AG09319 (cell line): ENCODE measurements around the gene DDX4.
"Not testable (repeated sequence)": the region's sequence is repeated elsewhere in the genome, so short reads cannot be mapped to it uniquely, and the experiment has no call there.

Source experiments
- DNase-seq: peaks from one replicate; pipeline ENCODE4 v3.0.0-alpha.2; 2010; ENCODE audit warnings: low read depth; ENCODE audit errors: extremely low read depth
- CTCF ChIP-seq: IDR thresholded peaks from 2 replicates; pipeline ENCODE4 v1.5.1; 2011; ENCODE audit warnings: low read depth, mild to moderate bottlenecking, inconsistent platforms, low read length, moderate library complexity

DDX4 gene

GRCh38 chr5:55712023-55712859, 25.6 kb upstream of the DDX4 start, which contains the start of gene SLC38A9:
TSS of gene SLC38A9 (minus strand) at chr5:55712324. CDS start at chr5:55697958, 14,366 bp downstream.
- DNase-seq, result peak; percentile 73
- no peak for TF ChIP-seq CTCF

- TF ChIP-seq CTCF, result no peak
These were observed 24.0 kb upstream of the DDX4 start for GRCh38 chr5:55713871-55714270.

GRCh38 chr5:55714339-55714738, 23.5 kb upstream of the DDX4 start:
- no peak for TF ChIP-seq CTCF
- no peak for DNase-seq

More at GRCh38 chr5:55713871-55714270, 24.0 kb upstream of the DDX4 start:
- no peak for DNase-seq

GRCh38 chr5:55714749-55715148, 23.1 kb upstream of the DDX4 start:
- no peak for DNase-seq
- no peak for TF ChIP-seq CTCF

DNA sequence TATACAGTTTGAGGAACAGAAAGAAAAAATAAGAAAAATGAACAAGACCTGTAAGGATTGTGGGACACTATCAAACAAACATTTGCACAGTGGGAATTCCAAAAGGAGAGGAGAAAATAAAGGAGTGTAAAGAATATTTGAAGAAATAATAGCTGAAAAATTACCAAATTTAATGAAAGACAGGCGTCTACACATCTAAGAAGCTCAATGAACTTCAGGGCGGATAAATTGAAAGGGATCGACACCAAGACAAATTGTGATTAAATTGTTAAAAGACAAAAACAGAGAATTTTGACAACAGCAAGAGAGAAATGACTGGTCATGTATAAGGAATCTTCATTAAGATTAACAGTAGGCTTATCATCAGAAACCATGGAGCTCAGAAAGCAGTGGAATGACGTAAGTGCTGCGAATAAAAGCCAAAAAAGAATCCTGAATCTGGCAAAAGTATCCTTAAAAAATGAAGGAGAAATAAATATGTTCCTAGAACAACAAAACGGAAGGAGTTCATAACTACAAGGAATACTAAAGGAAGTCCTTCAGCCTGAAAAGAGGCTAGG, 22.3 kb upstream of the DDX4 start:
- DNase-seq, result no peak
- TF ChIP-seq CTCF, result no peak

GRCh38 chr5:55719026-55719425, 18.8 kb upstream of the DDX4 start:
- not testable (repeated sequence) for DNase-seq

GRCh38 chr5:55720188-55720703, 17.6 kb upstream of the DDX4 start:
- DNase-seq, result no peak

More at GRCh38 chr5:55720188-55720703, 17.6 kb upstream of the DDX4 start:
- TF ChIP-seq CTCF, result no peak
